GM12878 (cell line): ENCODE data around the gene ABCC2. TPM values are rescaled to one million over a fixed set of nuclear protein-coding genes. Genes with fewer than 3 reads are reported as not detected.

Source experiments
- ATAC-seq: fragments of 200-7000 bp; cut with Tn5 transposase; 3 replicates; pipeline ENCODE4 v1.9.1; 2020; ENCODE audit warnings: mild to moderate bottlenecking, moderate library complexity
- BruUV-seq: library from RNA; stranded (reverse); fragments of 400-500 nt; replicated peaks from 2 replicates; lab custom pipeline; 2021; lab: Mats Ljungman, UMichigan
- CTCF ChIA-PET: fragments of 300-600 bp; sonication (Branson Sonifier 250); formaldehyde crosslinking; extraction: SDS; loops from one replicate; lab custom pipeline; 2021; ENCODE audit warnings: inconsistent platforms; lab: Yijun Ruan, JAX
- POLR2A ChIA-PET: fragments of 350-600 bp; formaldehyde crosslinking; extraction: SDS; loops from one replicate; lab custom pipeline; 2021; ENCODE audit warnings: inconsistent platforms; lab: Charles Lee
- RAD21 ChIA-PET: fragments of 300-600 bp; sonication (Branson Sonifier 250); formaldehyde crosslinking; loops from one replicate; lab custom pipeline; 2023; ENCODE audit warnings: antibody characterized with exemption; ENCODE audit not compliant: unreplicated experiment; lab: Charles Lee
- SMC1A ChIA-PET: fragments of 300-600 bp; sonication (Branson Sonifier 250); formaldehyde crosslinking; loops from one replicate; lab custom pipeline; 2023; ENCODE audit not compliant: unreplicated experiment, uncharacterized antibody; lab: Charles Lee
- DNase-seq: peaks from one replicate; pipeline ENCODE4 v3.0.0-alpha.2; 2011; ENCODE audit warnings: low read depth, low spot score
- FAIRE-seq: peaks from 3 replicates; lab custom pipeline; 2011; peaks lifted over from hg19 to GRCh38; lab: Jason Lieb, UNC
- H2AFZ ChIP-seq: 2 replicates; pipeline ENCODE4 v1.6.0; 2011; ENCODE audit warnings: low read depth, low read length, control low read depth; ENCODE audit not compliant: control insufficient read depth
- H3K27ac ChIP-seq: 2 replicates; pipeline ENCODE4 v1.5.1; 2011; ENCODE audit warnings: control low read depth; ENCODE audit not compliant: control insufficient read depth, insufficient read depth
- H3K27me3 ChIP-seq, 2 experiments: replicated peaks in 1 of 2; 2 replicates each; pipeline versions ENCODE4 v1.6.0 to v1.6.1; 2011; ENCODE audit warnings: low read length in 1 of 2; ENCODE audit not compliant: control insufficient read depth in 2 of 2, insufficient read depth in 2 of 2
- H3K36me3 ChIP-seq, 2 experiments: 2 replicates each; pipeline ENCODE4 v1.5.1; 2011; ENCODE audit warnings: low read length in 1 of 2; ENCODE audit not compliant: control insufficient read depth in 2 of 2, insufficient read depth in 2 of 2
- H3K4me1 ChIP-seq: 2 replicates; pipeline ENCODE4 v1.6.1; 2011; ENCODE audit warnings: mild to moderate bottlenecking, low read length, moderate library complexity, mixed read lengths; ENCODE audit not compliant: control insufficient read depth, insufficient read depth
- H3K4me2 ChIP-seq: 2 replicates; pipeline ENCODE4 v1.6.0; 2011; ENCODE audit warnings: control low read depth; ENCODE audit not compliant: control insufficient read depth, insufficient read depth
- H3K4me3 ChIP-seq: fragments of 200-600 bp; sonication (generic); 2 replicates; pipeline ENCODE4 v1.5.1; 2016
- H3K79me2 ChIP-seq: 2 replicates; pipeline ENCODE4 v1.6.0; 2011; ENCODE audit warnings: low read length; ENCODE audit not compliant: control insufficient read depth, insufficient read depth
- H3K9ac ChIP-seq: 2 replicates; pipeline ENCODE4 v1.8.0; 2011; ENCODE audit warnings: low read length, control low read depth, mixed read lengths; ENCODE audit not compliant: control insufficient read depth, insufficient read depth
- H3K9me3 ChIP-seq: replicated peaks from 3 replicates; pipeline ENCODE4 v1.5.1; 2011; ENCODE audit warnings: mild to moderate bottlenecking, low read length; ENCODE audit not compliant: control insufficient read depth, insufficient read depth
- H4K20me1 ChIP-seq: 2 replicates; pipeline ENCODE4 v1.6.0; 2011; ENCODE audit not compliant: control insufficient read depth, insufficient read depth
- CTCF ChIP-seq, 3 experiments: IDR thresholded peaks in 2 of 3; conservative IDR thresholded peaks in 1 of 3; 2 replicates each; pipeline ENCODE4 v1.5.1; 2011; ENCODE audit warnings: low read depth in 3 of 3, low read length in 3 of 3, mild to moderate bottlenecking in 3 of 3, control low read depth in 2 of 3, moderate library complexity in 2 of 3, inconsistent platforms in 1 of 3, mixed read lengths in 1 of 3; ENCODE audit not compliant: control insufficient read depth in 2 of 3, insufficient read depth in 1 of 3; ENCODE audit errors: extremely low read depth in 1 of 3
- RAD21 ChIP-seq: IDR thresholded peaks from 2 replicates; pipeline ENCODE4 v1.6.1; 2011; ENCODE audit warnings: mild to moderate bottlenecking, low read depth, low read length, moderate library complexity; ENCODE audit not compliant: insufficient read depth
- SKIL ChIP-seq: fragments of 450-650 bp; IDR thresholded peaks from 2 replicates; pipeline ENCODE4 v1.6.1; 2017; ENCODE audit warnings: mild to moderate bottlenecking, low read depth, inconsistent platforms; ENCODE audit not compliant: poor library complexity, severe bottlenecking
- SMC3 ChIP-seq: IDR thresholded peaks from 2 replicates; pipeline ENCODE4 v1.6.1; 2011; ENCODE audit warnings: low read length, improper control_type of control experiment, borderline replicate concordance
- ZNF384 ChIP-seq: IDR thresholded peaks from 2 replicates; pipeline ENCODE4 v1.6.1; 2012; ENCODE audit warnings: low read depth, mild to moderate bottlenecking, low read length, improper control_type of control experiment, borderline replicate concordance
- WGBS: methylation state at CpG from one replicate; pipeline ENCODE4 v1.1.6; 2016; ENCODE audit warnings: low lambda C conversion rate; ENCODE audit not compliant: insufficient replicate concordance, insufficient coverage; ENCODE audit errors: missing lambda C conversion rate; 5-methylcytosine and 5-hydroxymethylcytosine counted together
- in situ Hi-C: fragments of 300-500 bp; cut with MboI; formaldehyde crosslinking; loops from 9 replicates; pipeline ENCODE4 v1.14.3; 2018; ENCODE audit warnings: mixed read lengths
- intact Hi-C: fragments of 100-400 bp; cut with micrococcal nuclease; formaldehyde crosslinking; loops from one replicate; pipeline ENCODE4 v1.14.2; 2022; ENCODE audit not compliant: unreplicated experiment
- polyA plus RNA-seq, 11 experiments: library from polyadenylated mRNA; depleted of rRNA in 4 of 11; unstranded in 6 of 11; stranded (reverse) in 5 of 11; fragments of >200 nt; fragmentation: Nextera tagmentation in 4 of 11; fragmentation: Illumina TruSeq in 1 of 11; extraction: Ambion mirVana in 4 of 11; extraction: Trizol in 1 of 11; gene quantifications; 1 replicate in 1 of 11; 2 replicates in 10 of 11; pipeline versions ENCODE4 v1.2.1 to v1.2.3, GENCODE V29; 2011 to 2016; ENCODE audit warnings: inconsistent platforms in 2 of 11, missing spikeins in 2 of 11, low read depth in 1 of 11
- total RNA-seq, 4 experiments: library from RNA; depleted of rRNA in 3 of 4; stranded (reverse); fragments of >200 nt in 3 of 4; fragmentation: Illumina TruSeq in 1 of 4; extraction: Trizol in 1 of 4; gene quantifications; 2 replicates each; pipeline versions ENCODE4 v1.2.1 to v1.2.3, GENCODE V29; 2013 to 2021

ABCC2 gene
- total and polyA plus RNA-seq, 10 of the 15 experiments (the other 5 are each of a cell fraction or from before 2014, with no cell fraction given) = 0.02 to 0.95 (median 0.21) TPM

- H3K27me3 ChIP-seq = no peaks in the 10 kb centered on the region
- in situ Hi-C loops = no loop called here
- intact Hi-C loops = loop anchor here (10.0 kb wide), 2 partner anchors 365 to 475 kb away; partner anchors contain the start of genes CHUK and PKD2L1
Measured at GRCh38 chr10:99859585-99859984, 77.1 kb downstream of the ABCC2 start.

More at GRCh38 chr10:99859585-99859984, 77.1 kb downstream of the ABCC2 start:
- H2AFZ ChIP-seq = no peak overlapping the region
- TF ChIP-seq SMC3 (peak; percentile 31), SKIL (no peak), RAD21 (peak; percentile 38), CTCF (IDR thresholded peaks at IDR 0.05 in 2 of 3, conservative IDR thresholded peaks at IDR 0.05 in 1 of 3; ENCODE audit: control insufficient read depth in 2 of 3, extremely low read depth in 1 of 3, insufficient read depth in 1 of 3, low read depth in 3 of 3, low read length in 3 of 3) (peak; percentile 27 to 52 (median 39); a peak in 5 of 6 replicates), ZNF384 (peak; percentile 64; the same call in 1 of the 2 replicates)
- no peaks in the 10 kb centered on the region for H3K9me3 ChIP-seq
- H3K4me3 ChIP-seq = no peak overlapping the region
- H3K27ac ChIP-seq = no peak overlapping the region
- ChIA-PET POLR2A (interaction anchor here (1.0 kb wide), 1 partner anchor 27 kb away, joined by 4 read pairs; no protein-coding TSS in a partner anchor), CTCF (interaction anchor here (0.6 to 1.9 kb wide), 9 partner anchors 11 to 423 kb away, joined by 3 to 18 read pairs (median 4); no protein-coding TSS in a partner anchor), SMC1A (interaction anchor here (0.6 to 8.1 kb wide), 8 partner anchors 9 to 262 kb away, joined by 3 to 51 read pairs (median 5); no protein-coding TSS in a partner anchor), RAD21 (interaction anchor here (1.0 to 1.5 kb wide), 4 partner anchors 14 to 190 kb away, joined by 3 to 7 read pairs (median 4); no protein-coding TSS in a partner anchor)
- FAIRE-seq (no peak), ATAC-seq (peak; percentile 73), DNase-seq (no peak)
- no peaks in the 10 kb centered on the region for H3K4me1 ChIP-seq
- no peak overlapping the region for H3K9ac ChIP-seq
- H3K79me2 ChIP-seq = no peaks in the 10 kb centered on the region
- BruUV-seq = no TSS peak
- no peak overlapping the region for H3K4me2 ChIP-seq
- H3K36me3 ChIP-seq = no peaks in the 10 kb centered on the region
- WGBS = 3% methylated on average over 5 of the region's 5 CpGs
- H4K20me1 ChIP-seq = no peaks in the 10 kb centered on the region
